Measurements from ENCODE around the gene RTN4IP1.
"Not testable (repeated sequence)": the region's sequence is repeated elsewhere in the genome, so short reads cannot be mapped to it uniquely, and the experiment has no call there.

RTN4IP1 gene

GRCh38 chr6:106629103-106629858, at the start of gene RTN4IP1, which contains the start of gene QRSL1:
Gene RTN4IP1 (minus strand): TSS chr6:106629498. CDS start chr6:106629021, 477 bp downstream.
Gene QRSL1 (plus strand): TSS chr6:106629578. CDS start chr6:106629682, 104 bp downstream.
- peak; percentile 88 for DNase-seq

GRCh38 chr6:106677282-106677681, 48.0 kb upstream of the RTN4IP1 start:
- no peak for DNase-seq

- no peak for DNase-seq
Observed at GRCh38 chr6:106674541-106675229, 45.4 kb upstream of the RTN4IP1 start.

GRCh38 chr6:106671651-106672050, 42.4 kb upstream of the RTN4IP1 start:
- no peak for DNase-seq

- no peak for DNase-seq
Observed at GRCh38 chr6:106670236-106670635, 40.9 kb upstream of the RTN4IP1 start.

- DNase-seq = no peak
Observed at GRCh38 chr6:106667022-106667402, 37.7 kb upstream of the RTN4IP1 start.

GRCh38 chr6:106666282-106667021, 37.2 kb upstream of the RTN4IP1 start:
- DNase-seq = no peak

- no peak for DNase-seq
Observed at GRCh38 chr6:106662458-106662857, 33.2 kb upstream of the RTN4IP1 start.

- no peak for DNase-seq
Observed at GRCh38 chr6:106659859-106660258, 30.6 kb upstream of the RTN4IP1 start.

- DNase-seq = no peak
Observed at GRCh38 chr6:106658469-106658868, 29.2 kb upstream of the RTN4IP1 start.

GRCh38 chr6:106648651-106649308, 19.5 kb upstream of the RTN4IP1 start:
- DNase-seq = no peak

GRCh38 chr6:106643061-106643460, 13.8 kb upstream of the RTN4IP1 start:
- DNase-seq = no peak

- no peak for DNase-seq
Observed at GRCh38 chr6:106642476-106642875, 13.2 kb upstream of the RTN4IP1 start.

- no peak for DNase-seq
Observed at GRCh38 chr6:106639812-106640211, 10.5 kb upstream of the RTN4IP1 start.

- DNase-seq = no peak
Observed at GRCh38 chr6:106637717-106638341, 8.5 kb upstream of the RTN4IP1 start.

- DNase-seq = no peak
Observed at GRCh38 chr6:106637051-106637716, 7.9 kb upstream of the RTN4IP1 start.

- no peak for DNase-seq
Observed at GRCh38 chr6:106634565-106634964, 5.3 kb upstream of the RTN4IP1 start.

GRCh38 chr6:106631346-106631745, 2.0 kb upstream of the RTN4IP1 start:
- DNase-seq = no peak

GRCh38 chr6:106630366-106630765, 1.1 kb upstream of the RTN4IP1 start:
- DNase-seq = no peak

GRCh38 chr6:106629859-106630163, 513 bp upstream of the RTN4IP1 start:
- no peak for DNase-seq

GRCh38 chr6:106628658-106629102, 618 bp downstream of the RTN4IP1 start:
- no peak for DNase-seq

GRCh38 chr6:106627760-106628159, 1.5 kb downstream of the RTN4IP1 start:
- not testable (repeated sequence) for DNase-seq
